Measurements from ENCODE around the gene SF3A1. TPM values are rescaled to one million over a fixed set of nuclear protein-coding genes. Genes with fewer than 3 reads are reported as not detected.

SF3A1 gene
- total RNA-seq, 2 experiments from 2014 or later: 247 to 279 TPM

DNA sequence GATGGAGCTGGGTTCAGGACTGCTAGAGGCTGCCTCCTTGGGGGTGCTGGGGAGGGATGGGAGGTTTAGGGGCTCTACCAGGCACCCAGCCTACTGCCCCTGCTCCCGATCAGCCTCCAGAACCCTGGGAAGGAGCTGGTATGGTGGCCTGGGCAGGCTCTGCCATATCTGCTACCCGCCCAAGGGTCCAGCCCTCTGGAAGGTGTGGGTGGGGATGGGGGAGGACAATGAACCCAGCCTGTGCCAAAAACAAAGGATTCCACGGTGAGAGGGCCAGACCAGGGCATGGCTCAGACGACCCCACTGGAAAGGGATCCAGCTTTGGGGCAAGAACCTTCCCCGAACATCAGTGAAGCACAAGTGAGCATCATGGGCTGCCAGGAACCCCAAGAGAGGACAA is 70.4 kb downstream of the SF3A1 start:
- Mint-ChIP-seq H3K36me3 (ENCODE audit: low read depth) (peaks cover 10% of the 10 kb centered on the region), H3K9me3 (no peaks in the 10 kb centered on the region), H3K4me1 (peaks cover 78% of the 10 kb centered on the region), H3K27me3 (no peaks in the 10 kb centered on the region), H3K4me3 (no peak overlapping the region), H3K27ac (peak overlapping the region; percentile 48)
- CTCF ChIA-PET: interaction anchor here (0.5 to 10.5 kb wide), 13 partner anchors 12 to 182 kb away, joined by 3 to 138 read pairs (median 4); no protein-coding TSS in a partner anchor
- no peak for DNase-seq
- POLR2A ChIA-PET: no interaction called here

DNA sequence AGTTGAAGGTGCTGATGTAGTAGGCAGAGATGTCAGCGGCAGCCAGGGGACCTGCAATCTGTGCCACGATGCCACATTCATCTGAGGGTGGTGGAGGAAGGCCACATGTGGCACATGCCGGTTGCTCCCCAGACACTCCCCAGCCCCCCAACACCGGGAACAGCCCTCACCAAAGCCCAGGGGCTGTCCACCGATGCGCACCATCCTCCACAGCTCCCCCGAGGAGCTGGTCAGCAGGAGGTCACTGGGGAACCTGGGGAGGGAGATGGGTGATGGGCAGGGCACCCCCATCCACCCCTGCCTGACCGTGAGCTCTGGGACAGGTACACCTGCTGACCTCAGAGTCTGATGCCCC is 70.9 kb downstream of the SF3A1 start:
- ChIA-PET CTCF (interaction anchor here (0.6 to 10.5 kb wide), 13 partner anchors 11 to 182 kb away, joined by 3 to 138 read pairs (median 4); partner anchors contain the start of genes CCDC157 and SF3A1), POLR2A (no interaction called here)
- H3K36me3 Mint-ChIP-seq (ENCODE audit: low read depth): peaks cover 10% of the 10 kb centered on the region
- no peaks in the 10 kb centered on the region for H3K27me3 Mint-ChIP-seq
- H3K4me1 Mint-ChIP-seq: peaks cover 75% of the 10 kb centered on the region
- H3K9me3 Mint-ChIP-seq: no peaks in the 10 kb centered on the region
- no peak overlapping the region for H3K27ac Mint-ChIP-seq
- H3K4me3 Mint-ChIP-seq: no peak overlapping the region
- no peak for DNase-seq

DNA sequence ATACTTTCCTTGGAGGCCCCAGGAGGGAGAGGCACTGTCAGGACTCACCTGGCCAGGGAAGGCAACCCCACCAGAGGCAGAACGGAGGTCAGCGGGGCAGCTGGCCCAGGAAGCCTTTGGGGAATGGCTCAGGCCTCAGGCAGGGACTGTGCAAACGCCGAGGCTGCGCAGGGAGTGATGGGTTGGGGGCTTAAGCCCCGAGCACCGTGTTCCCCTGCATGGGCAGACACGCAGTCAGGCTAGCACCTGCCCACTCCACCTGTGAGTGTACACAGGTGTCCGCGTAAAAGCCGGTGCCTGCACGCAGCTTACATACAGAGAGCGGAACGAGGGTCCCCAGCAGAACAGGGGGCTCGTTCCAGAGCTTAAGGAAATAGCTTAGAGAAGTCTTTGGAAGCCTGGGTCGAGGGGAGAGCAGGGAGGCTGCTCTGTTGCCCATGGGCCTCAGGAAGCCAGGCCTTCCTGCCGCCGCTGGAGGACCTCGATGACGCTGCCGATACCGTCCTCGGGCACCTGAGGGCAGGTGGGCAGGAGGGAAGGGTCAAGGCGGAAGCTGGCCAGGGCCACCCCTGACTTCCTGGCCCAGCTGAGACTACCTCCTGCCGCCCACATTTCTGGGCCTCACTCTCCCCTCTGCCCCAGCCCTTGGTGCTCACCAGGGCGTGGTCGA is 71.4 kb downstream of the SF3A1 start:
- Mint-ChIP-seq H3K4me3 (no peak overlapping the region), H3K36me3 (ENCODE audit: low read depth) (peaks cover 10% of the 10 kb centered on the region), H3K4me1 (peaks cover 72% of the 10 kb centered on the region), H3K27ac (peak overlapping the region; percentile 60), H3K27me3 (no peaks in the 10 kb centered on the region), H3K9me3 (no peaks in the 10 kb centered on the region)
- CTCF ChIA-PET: interaction anchor here (0.6 to 10.5 kb wide), 14 partner anchors 11 to 181 kb away, joined by 3 to 138 read pairs (median 4); partner anchors contain the start of genes CCDC157 and SF3A1
- no peak for DNase-seq
- POLR2A ChIA-PET: no interaction called here

DNA sequence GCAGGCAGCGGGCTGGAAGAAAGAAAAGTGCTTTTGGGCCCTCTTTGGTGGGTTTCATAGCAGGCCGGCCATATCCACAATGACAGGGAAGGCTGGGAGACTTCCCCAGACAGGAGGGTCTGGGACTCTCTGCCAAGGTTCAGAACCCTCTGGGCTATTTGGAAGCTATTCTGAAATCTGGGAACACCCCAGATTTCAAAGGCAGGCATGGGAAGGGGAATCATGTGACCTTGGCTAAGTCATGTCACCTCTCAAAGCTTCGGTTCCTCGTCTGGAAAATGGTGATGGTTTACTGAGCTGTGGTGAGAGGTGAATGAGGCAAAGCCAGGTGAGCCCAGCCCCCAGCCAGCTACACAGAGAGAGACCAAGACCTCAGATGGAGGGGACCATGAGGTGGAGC is 72.0 kb downstream of the SF3A1 start:
- POLR2A ChIA-PET: no interaction called here
- H3K27ac Mint-ChIP-seq: peak overlapping the region; percentile 81

DNA sequence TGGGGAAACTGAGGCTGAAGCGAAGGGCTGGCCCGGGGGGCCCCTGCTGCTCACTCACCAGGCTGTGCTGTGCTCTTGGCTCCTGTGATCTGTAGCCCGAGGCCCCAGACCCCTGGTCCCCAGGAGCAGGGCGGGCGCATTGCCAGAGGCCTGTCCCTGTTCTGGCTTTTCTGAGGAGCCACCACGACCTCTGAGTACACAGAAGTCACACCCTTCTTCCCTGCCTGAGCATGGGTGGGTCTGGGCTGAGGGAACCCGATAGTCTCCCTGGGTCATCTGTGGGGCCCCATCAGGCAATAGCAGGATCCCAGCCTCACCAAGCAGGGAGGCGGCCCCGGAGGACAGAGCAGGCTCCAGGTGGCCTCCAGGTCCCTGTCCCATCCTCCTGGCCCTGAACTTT is 72.5 kb downstream of the SF3A1 start:
- peak overlapping the region; percentile 64 for H3K4me3 Mint-ChIP-seq
- no peak for DNase-seq
- ChIA-PET CTCF (interaction anchor here (0.5 to 1.6 kb wide), 8 partner anchors 17 to 183 kb away, joined by 3 to 4 read pairs (median 3); no protein-coding TSS in a partner anchor), POLR2A (interaction anchor here (1.4 kb wide), 1 partner anchor 18 kb away, joined by 3 read pairs; the partner anchor contains the start of gene OSM)
- no peaks in the 10 kb centered on the region for H3K9me3 Mint-ChIP-seq
- H3K27me3 Mint-ChIP-seq: no peaks in the 10 kb centered on the region
- H3K27ac Mint-ChIP-seq: peak overlapping the region; percentile 81
- peaks cover 10% of the 10 kb centered on the region for H3K36me3 Mint-ChIP-seq (ENCODE audit: low read depth)
- H3K4me1 Mint-ChIP-seq: peaks cover 73% of the 10 kb centered on the region

More for the DNA sequence above, 72.0 kb downstream of the SF3A1 start:
- H3K4me3 Mint-ChIP-seq: peak overlapping the region; percentile 64
- DNase-seq: no peak
- CTCF ChIA-PET: interaction anchor here (0.5 to 10.5 kb wide), 9 partner anchors 18 to 183 kb away, joined by 3 to 138 read pairs (median 4); partner anchors contain the start of genes CCDC157 and SF3A1
- H3K27me3 Mint-ChIP-seq: no peaks in the 10 kb centered on the region
- H3K4me1 Mint-ChIP-seq: peaks cover 70% of the 10 kb centered on the region
- H3K36me3 Mint-ChIP-seq (ENCODE audit: low read depth): peaks cover 10% of the 10 kb centered on the region
- H3K9me3 Mint-ChIP-seq: no peaks in the 10 kb centered on the region

DNA sequence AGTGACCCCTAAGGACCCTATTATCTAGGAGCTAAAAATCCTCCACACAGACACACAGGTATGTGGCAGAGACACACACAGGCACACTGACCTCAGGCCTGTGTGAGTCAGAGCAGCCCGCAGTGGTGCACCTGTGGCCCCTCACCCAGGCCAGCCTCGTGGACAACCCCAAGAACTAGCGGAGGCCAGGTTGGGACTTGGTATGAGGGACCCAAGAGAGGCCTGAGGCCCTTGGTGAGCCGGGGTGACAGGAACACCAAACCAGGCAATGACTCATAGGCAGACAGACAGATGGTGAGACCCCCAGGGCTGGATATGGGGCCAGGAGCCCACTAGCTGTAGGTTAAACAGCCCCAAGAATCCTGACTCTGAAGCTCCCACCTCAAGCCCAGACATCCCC is 73.4 kb downstream of the SF3A1 start:
- no peaks in the 10 kb centered on the region for H3K27me3 Mint-ChIP-seq
- H3K27ac Mint-ChIP-seq: peak overlapping the region; percentile 85
- no peak for DNase-seq
- no peaks in the 10 kb centered on the region for H3K9me3 Mint-ChIP-seq
- peaks cover 77% of the 10 kb centered on the region for H3K4me1 Mint-ChIP-seq
- peaks cover 14% of the 10 kb centered on the region for H3K36me3 Mint-ChIP-seq (ENCODE audit: low read depth)
- H3K4me3 Mint-ChIP-seq: peak overlapping the region; percentile 64
- POLR2A ChIA-PET: interaction anchor here (0.7 to 1.4 kb wide), 2 partner anchors 17 to 29 kb away, joined by 3 read pairs; partner anchors contain the start of gene OSM
- CTCF ChIA-PET: interaction anchor here (0.6 to 1.6 kb wide), 7 partner anchors 15 to 141 kb away, joined by 3 to 5 read pairs (median 3); no protein-coding TSS in a partner anchor

DNA sequence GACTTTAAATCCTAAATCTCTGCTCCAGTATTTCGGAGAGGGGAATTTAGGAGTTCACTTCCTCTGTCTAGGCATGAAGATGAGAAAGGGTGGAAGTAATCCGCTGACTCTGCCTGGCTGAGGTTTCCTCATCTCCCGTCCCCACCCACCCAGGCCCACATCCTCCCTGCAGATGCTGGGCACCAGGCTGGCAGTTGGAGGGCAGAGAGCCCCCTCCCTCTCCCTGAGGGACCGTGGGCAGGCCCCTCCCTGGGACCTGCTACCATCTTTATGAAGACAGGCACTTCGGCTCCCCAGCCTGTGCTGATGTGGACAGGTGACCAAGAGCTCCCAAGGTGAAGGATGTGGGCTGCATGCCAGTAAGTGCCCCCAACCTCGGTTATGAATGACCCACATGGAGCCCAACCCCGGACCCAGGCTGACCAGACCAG is 74.1 kb downstream of the SF3A1 start:
- ChIA-PET POLR2A (interaction anchor here (0.6 to 1.4 kb wide), 3 partner anchors 16 to 31 kb away, joined by 3 read pairs; partner anchors contain the start of gene OSM), CTCF (interaction anchor here (0.9 to 1.6 kb wide), 5 partner anchors 14 to 108 kb away, joined by 3 to 5 read pairs (median 3); no protein-coding TSS in a partner anchor)
- Mint-ChIP-seq H3K36me3 (ENCODE audit: low read depth) (peaks cover 15% of the 10 kb centered on the region), H3K4me1 (peaks cover 77% of the 10 kb centered on the region), H3K27ac (peak overlapping the region; percentile 85), H3K4me3 (peak overlapping the region; percentile 64), H3K9me3 (no peaks in the 10 kb centered on the region), H3K27me3 (no peaks in the 10 kb centered on the region)
- DNase-seq: no peak

Other genes starting within 250 kb of the SF3A1 start
- 100 to 1,000 TPM; 102 to 103 TPM for gene LIF, start 110.1 kb downstream of the SF3A1 start, total RNA-seq
- gene OSM, start 90.0 kb downstream of the SF3A1 start, total RNA-seq: 10 to 100 TPM; 74.7 to 80.5 TPM
- 10 to 100 TPM; 16.7 to 20.0 TPM for gene CASTOR1, start 67.4 kb downstream of the SF3A1 start, total RNA-seq
- gene TBC1D10A, start 30.0 kb downstream of the SF3A1 start, total RNA-seq: 10 to 100 TPM; 45.5 to 47.6 TPM
- gene CCDC157, start 113 bp upstream of the SF3A1 start, total RNA-seq: 1 to 10 TPM; 3.5 to 4.3 TPM
- 1 to 10 TPM; 9.8 to 9.9 TPM for gene RNF215, start 30.5 kb upstream of the SF3A1 start, total RNA-seq
- 10 to 100 TPM in 1 of 2 experiments, 1 to 10 TPM in 1; 7.6 to 10.5 TPM for gene SEC14L2, start 40.1 kb upstream of the SF3A1 start, total RNA-seq
- gene MTFP1, start 68.9 kb upstream of the SF3A1 start, total RNA-seq: 10 to 100 TPM; 34.5 to 40.0 TPM
- gene SEC14L3, start 115.1 kb upstream of the SF3A1 start, total RNA-seq: not detected
- not detected for gene SEC14L4, start 148.8 kb upstream of the SF3A1 start, total RNA-seq
- gene SEC14L6, start 189.8 kb upstream of the SF3A1 start, total RNA-seq: not detected
- gene GAL3ST1, start 217.8 kb upstream of the SF3A1 start, total RNA-seq: not detected
- 10 to 100 TPM; 58.5 to 62.7 TPM for gene PES1, start 235.0 kb upstream of the SF3A1 start, total RNA-seq